ENCODE data around the gene ULK2. TPM values are rescaled to one million over a fixed set of nuclear protein-coding genes. Genes with fewer than 3 reads are reported as not detected.

Gene ULK2
- total RNA-seq, 1 experiment from 2014 or later: 12.7 TPM

DNA sequence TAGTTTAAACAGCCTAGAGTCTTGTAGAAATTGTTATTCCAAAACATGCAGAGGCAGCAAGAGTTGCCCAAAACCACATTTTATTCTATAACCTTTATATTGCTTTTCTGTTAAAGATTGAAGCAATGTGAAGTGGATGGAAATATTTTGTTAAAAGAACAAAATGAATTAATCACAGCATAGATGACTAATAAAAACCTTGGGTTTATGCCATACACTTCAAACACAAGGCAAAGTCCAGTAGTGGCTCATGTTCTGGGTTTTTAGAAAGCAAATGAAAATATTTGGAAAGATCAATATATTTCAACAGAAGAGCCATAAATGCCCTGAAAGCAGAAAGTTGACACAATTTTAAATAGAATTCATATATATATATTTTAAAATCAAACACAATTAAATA is 36.7 kb upstream of the ULK2 start (continued):
- TF ChIP-seq, protein P1, sequence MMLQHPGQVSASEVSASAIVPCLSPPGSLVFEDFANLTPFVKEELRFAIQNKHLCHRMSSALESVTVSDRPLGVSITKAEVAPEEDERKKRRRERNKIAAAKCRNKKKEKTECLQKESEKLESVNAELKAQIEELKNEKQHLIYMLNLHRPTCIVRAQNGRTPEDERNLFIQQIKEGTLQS (IDR thresholded peaks at IDR 0.05): no peak
- TF ChIP-seq RAD21 (IDR thresholded peaks at IDR 0.05; ENCODE audit: low read depth): no peak
- TF ChIP-seq SIN3A (IDR thresholded peaks at IDR 0.05; ENCODE audit: low read depth): no peak

- BruUV-seq (replicated peaks): no TSS peak
- no peak overlapping the region for H3K27ac ChIP-seq (ENCODE audit: low read depth, low read length)
- intact Hi-C loops (cut with micrococcal nuclease): no loop called here
- H3K27me3 ChIP-seq (ENCODE audit: insufficient read depth, low read length): no peaks in the 10 kb centered on the region
- H2AFZ ChIP-seq (ENCODE audit: low read depth, low read length, poor library complexity, severe bottlenecking): no peak overlapping the region
- H4K20me1 ChIP-seq (ENCODE audit: insufficient read depth): no peaks in the 10 kb centered on the region
- no peak for DNase-seq (ENCODE audit: low read depth, low spot score)
- RAD21 ChIA-PET (ENCODE audit: low non-redundant PET in 1 of 2, low total read pairs in 2 of 2, uncharacterized antibody in 2 of 2, unreplicated experiment in 2 of 2): no interaction called here
- no peak overlapping the region for H3K4me3 ChIP-seq (replicated peaks in 1 of 2; ENCODE audit: low read depth in 1 of 2, low read length in 2 of 2)
- no peak overlapping the region for H3K4me2 ChIP-seq (ENCODE audit: low read length)
- TF ChIP-seq ZFX (IDR thresholded peaks at IDR 0.05): no peak
- TF ChIP-seq POLR2AphosphoS5 (IDR thresholded peaks at IDR 0.05; ENCODE audit: low read depth, low read length): no peak
- no peak for TF ChIP-seq CBX3 (IDR thresholded peaks at IDR 0.05; ENCODE audit: low read depth)
- no peak for TF ChIP-seq RAD21 (IDR thresholded peaks at IDR 0.05; ENCODE audit: low read depth)
- TF ChIP-seq EZH2 (IDR thresholded peaks at IDR 0.05): no peak
- TF ChIP-seq EZH2phosphoT487 (IDR thresholded peaks at IDR 0.05; ENCODE audit: borderline replicate concordance): no peak
- no peak for TF ChIP-seq CTCF (IDR thresholded peaks at IDR 0.05 in 2 of 3, conservative IDR thresholded peaks at IDR 0.05 in 1 of 3; ENCODE audit: borderline replicate concordance in 1 of 3, insufficient read depth in 1 of 3, low read depth in 2 of 3, low read length in 2 of 3)
- TF ChIP-seq JUND (IDR thresholded peaks at IDR 0.05): no peak
- TF ChIP-seq TCF7L2 (IDR thresholded peaks at IDR 0.05; ENCODE audit: borderline replicate concordance, extremely low read depth, insufficient read depth, insufficient read length): no peak
- no peak for TF ChIP-seq FOSL1 (IDR thresholded peaks at IDR 0.05; ENCODE audit: low read depth)
- no peak for TF ChIP-seq REST (IDR thresholded peaks at IDR 0.05; ENCODE audit: low read depth)
- TF ChIP-seq SP1 (IDR thresholded peaks at IDR 0.05; ENCODE audit: low read depth): no peak
- TF ChIP-seq, protein P1 (IDR thresholded peaks at IDR 0.05): no peak
- no peak for TF ChIP-seq MAX (IDR thresholded peaks at IDR 0.05)
- no peak for TF ChIP-seq EGR1 (IDR thresholded peaks at IDR 0.05; ENCODE audit: low read depth)
- no peak for TF ChIP-seq YY1 (IDR thresholded peaks at IDR 0.05; ENCODE audit: extremely low read depth, insufficient replicate concordance, low read depth, low read length)
- no peak for TF ChIP-seq SIN3A (IDR thresholded peaks at IDR 0.05; ENCODE audit: low read depth)
- no peak for TF ChIP-seq ZNF274 (IDR thresholded peaks at IDR 0.05; ENCODE audit: low read depth, low read length)
- TF ChIP-seq ELF1 (IDR thresholded peaks at IDR 0.05; ENCODE audit: borderline replicate concordance, low read depth): no peak
- TF ChIP-seq POLR2A (IDR thresholded peaks at IDR 0.05; ENCODE audit: borderline replicate concordance, extremely low read depth, insufficient read depth, insufficient read length): no peak
- H3K9me3 ChIP-seq (ENCODE audit: control insufficient read depth in 1 of 2, insufficient read depth in 1 of 2, low read depth in 1 of 2, low read length in 2 of 2): no peaks in the 10 kb centered on the region
- peaks cover 16 to 17% of the 10 kb centered on the region in 2 experiments for H3K4me1 ChIP-seq (ENCODE audit: control insufficient read depth in 1 of 2, insufficient read depth in 2 of 2, low read length in 2 of 2)
- no peaks in the 10 kb centered on the region for H3K79me2 ChIP-seq (ENCODE audit: insufficient read depth, low read length)
- H3K36me3 ChIP-seq (ENCODE audit: control insufficient read depth in 1 of 2, insufficient read depth in 2 of 2, low read length in 2 of 2): peaks cover 18 to 19% of the 10 kb centered on the region in 2 experiments; a peak in 3 of 4 replicates
- H3K9ac ChIP-seq (ENCODE audit: low read length): no peak overlapping the region
- ATAC-seq: no peak
- POLR2A ChIA-PET: no interaction called here
- no peaks in the 10 kb centered on the region for H3K9me2 ChIP-seq (ENCODE audit: insufficient read depth)
- CTCF ChIA-PET: no interaction called here
Observed at GRCh38 chr17:19900809-19901208, 33.1 kb upstream of the ULK2 start.
